ENCODE data around the gene SDK1.

SDK1 gene

DNA sequence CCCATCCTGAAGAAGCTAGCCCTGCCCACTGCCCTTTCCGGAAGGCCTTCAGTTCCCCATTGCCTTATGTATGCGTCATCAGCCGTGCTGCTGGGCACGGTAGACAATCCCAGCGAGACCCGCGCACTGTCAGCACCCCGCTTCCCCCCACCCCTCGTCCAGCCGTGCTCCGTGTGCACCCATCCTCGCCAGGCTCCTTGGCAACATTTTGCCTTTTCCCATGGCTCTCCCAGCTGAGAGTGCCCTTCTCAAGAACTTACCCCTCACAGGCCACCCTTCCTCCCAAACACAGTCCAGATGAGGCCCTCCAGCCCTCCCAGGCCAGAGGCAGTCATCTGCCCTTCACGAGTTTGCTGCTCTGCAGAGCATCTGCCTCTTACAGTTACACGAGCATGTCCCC is 747.3 kb downstream of the SDK1 start:
- TF ChIP-seq, protein P1, sequence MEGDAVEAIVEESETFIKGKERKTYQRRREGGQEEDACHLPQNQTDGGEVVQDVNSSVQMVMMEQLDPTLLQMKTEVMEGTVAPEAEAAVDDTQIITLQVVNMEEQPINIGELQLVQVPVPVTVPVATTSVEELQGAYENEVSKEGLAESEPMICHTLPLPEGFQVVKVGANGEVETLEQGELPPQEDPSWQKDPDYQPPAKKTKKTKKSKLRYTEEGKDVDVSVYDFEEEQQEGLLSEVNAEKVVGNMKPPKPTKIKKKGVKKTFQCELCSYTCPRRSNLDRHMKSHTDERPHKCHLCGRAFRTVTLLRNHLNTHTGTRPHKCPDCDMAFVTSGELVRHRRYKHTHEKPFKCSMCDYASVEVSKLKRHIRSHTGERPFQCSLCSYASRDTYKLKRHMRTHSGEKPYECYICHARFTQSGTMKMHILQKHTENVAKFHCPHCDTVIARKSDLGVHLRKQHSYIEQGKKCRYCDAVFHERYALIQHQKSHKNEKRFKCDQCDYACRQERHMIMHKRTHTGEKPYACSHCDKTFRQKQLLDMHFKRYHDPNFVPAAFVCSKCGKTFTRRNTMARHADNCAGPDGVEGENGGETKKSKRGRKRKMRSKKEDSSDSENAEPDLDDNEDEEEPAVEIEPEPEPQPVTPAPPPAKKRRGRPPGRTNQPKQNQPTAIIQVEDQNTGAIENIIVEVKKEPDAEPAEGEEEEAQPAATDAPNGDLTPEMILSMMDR (IDR thresholded peaks at IDR 0.05; ENCODE audit: low read depth, low read length): no peak
- no peak overlapping the region for H3K27ac ChIP-seq
- no peaks in the 10 kb centered on the region for H3K9me3 ChIP-seq (ENCODE audit: severe bottlenecking)
- no peaks in the 10 kb centered on the region for H3K27me3 ChIP-seq (ENCODE audit: insufficient read depth, low read depth, severe bottlenecking)
- no peak for DNase-seq
- no peak overlapping the region for H3K4me3 ChIP-seq (ENCODE audit: low read depth, low read length)
- H3K36me3 ChIP-seq: no peaks in the 10 kb centered on the region

DNA sequence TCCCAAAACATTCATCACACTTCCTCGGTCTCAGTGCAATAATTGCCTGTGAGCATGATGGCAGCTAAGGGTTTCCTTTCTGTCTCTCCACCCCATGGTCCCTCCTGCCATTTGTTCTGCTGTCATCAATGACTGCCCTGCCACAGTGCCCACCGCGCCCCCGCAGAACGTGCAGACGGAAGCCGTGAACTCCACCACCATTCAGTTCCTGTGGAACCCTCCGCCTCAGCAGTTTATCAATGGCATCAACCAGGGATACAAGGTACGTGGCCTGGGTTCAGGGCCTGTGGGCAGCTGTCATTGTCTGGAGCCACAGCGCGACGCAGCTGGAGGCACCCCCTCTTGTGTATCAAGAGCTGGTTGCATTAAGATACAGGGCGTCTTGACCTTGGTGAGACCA is 748.1 kb downstream of the SDK1 start:
- no peaks in the 10 kb centered on the region for H3K36me3 ChIP-seq
- TF ChIP-seq, protein P1 (IDR thresholded peaks at IDR 0.05; ENCODE audit: low read depth, low read length): no peak

DNA sequence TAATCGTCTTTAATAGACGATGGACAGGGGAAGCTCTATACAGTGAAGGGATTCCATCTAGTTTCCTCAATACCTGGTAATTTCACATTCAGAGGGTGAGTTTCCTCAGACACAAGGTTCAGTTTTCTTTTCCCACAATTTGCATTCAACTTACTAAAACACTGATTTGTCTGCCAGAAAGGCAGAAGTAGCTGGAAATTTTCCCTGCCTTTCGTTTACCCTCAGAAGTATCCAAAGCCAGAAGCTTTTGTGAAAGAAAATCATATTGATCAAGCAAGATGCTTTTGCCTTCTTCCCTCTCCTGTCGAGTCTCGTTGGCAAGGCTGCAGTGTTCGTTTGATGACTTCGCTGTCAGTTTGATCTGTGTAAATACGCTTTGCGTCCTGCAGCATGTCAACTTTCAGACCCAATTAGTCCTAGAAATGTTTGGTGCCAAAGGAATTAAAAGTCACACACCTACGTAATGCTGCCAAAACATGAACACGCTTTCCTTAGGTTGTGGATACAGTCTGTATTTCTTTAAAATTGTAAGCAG is 749.1 kb downstream of the SDK1 start:
- Histone ChIP-seq H3K4me3 (ENCODE audit: low read depth, low read length) (no peak overlapping the region), H3K27ac (no peak overlapping the region), H3K36me3 (no peaks in the 10 kb centered on the region), H3K9me3 (ENCODE audit: severe bottlenecking) (no peaks in the 10 kb centered on the region), H3K27me3 (ENCODE audit: insufficient read depth, low read depth, severe bottlenecking) (no peaks in the 10 kb centered on the region)
- DNase-seq: no peak
- TF ChIP-seq, protein P1 (IDR thresholded peaks at IDR 0.05; ENCODE audit: low read depth, low read length): no peak

More for the DNA sequence above, 748.1 kb downstream of the SDK1 start:
- Histone ChIP-seq H3K4me3 (ENCODE audit: low read depth, low read length) (no peak overlapping the region), H3K27ac (no peak overlapping the region), H3K27me3 (ENCODE audit: insufficient read depth, low read depth, severe bottlenecking) (no peaks in the 10 kb centered on the region), H3K9me3 (ENCODE audit: severe bottlenecking) (no peaks in the 10 kb centered on the region)
- DNase-seq: no peak

DNA sequence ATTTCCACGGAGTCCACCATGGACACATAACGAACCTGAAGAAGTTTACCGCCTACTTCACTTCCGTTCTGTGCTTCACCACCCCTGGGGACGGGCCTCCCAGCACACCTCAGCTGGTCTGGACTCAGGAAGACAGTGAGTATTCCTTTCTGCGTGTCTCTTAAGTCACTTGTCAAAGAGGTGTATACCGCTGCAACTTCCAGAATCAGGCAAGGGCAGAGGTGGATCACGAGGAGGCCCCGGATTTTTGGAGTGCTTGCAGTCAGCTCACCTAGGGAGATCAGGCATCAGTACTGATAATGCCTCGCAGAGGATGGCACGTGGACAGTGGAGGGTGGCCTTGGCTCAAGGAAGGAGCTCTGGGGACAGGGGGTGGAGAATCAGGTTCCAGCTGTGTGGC is 750.6 kb downstream of the SDK1 start:
- no peak for DNase-seq
- TF ChIP-seq, protein P1 (IDR thresholded peaks at IDR 0.05; ENCODE audit: low read depth, low read length): no peak

DNA sequence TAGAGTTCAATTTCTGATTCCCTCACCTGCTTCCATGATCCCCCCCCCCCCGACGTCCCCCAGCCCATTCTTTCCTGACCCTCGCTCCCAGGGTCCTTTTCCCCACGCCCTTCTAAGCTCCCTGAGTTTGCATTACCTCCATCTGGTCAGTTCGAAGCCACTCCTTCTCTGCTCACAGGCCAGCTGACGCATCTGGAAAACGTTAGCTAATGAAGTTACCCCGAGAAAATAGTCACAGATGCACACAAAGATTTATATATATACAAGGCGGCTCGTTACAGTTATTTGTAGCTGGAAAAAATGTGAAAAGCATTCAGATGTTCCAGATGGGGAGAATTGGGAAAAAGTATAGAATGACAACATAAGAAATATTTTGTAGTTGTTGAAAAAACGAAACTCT is 751.1 kb downstream of the SDK1 start:
- DNase-seq: no peak
- H3K9me3 ChIP-seq (ENCODE audit: severe bottlenecking): no peaks in the 10 kb centered on the region
- H3K27ac ChIP-seq: no peak overlapping the region
- H3K4me3 ChIP-seq (ENCODE audit: low read depth, low read length): no peak overlapping the region
- TF ChIP-seq, protein P1 (IDR thresholded peaks at IDR 0.05; ENCODE audit: low read depth, low read length): no peak
- H3K27me3 ChIP-seq (ENCODE audit: insufficient read depth, low read depth, severe bottlenecking): no peaks in the 10 kb centered on the region
- H3K36me3 ChIP-seq: no peaks in the 10 kb centered on the region

More for the DNA sequence above, 750.6 kb downstream of the SDK1 start:
- Histone ChIP-seq H3K36me3 (no peaks in the 10 kb centered on the region), H3K27me3 (ENCODE audit: insufficient read depth, low read depth, severe bottlenecking) (no peaks in the 10 kb centered on the region), H3K4me3 (ENCODE audit: low read depth, low read length) (no peak overlapping the region), H3K9me3 (ENCODE audit: severe bottlenecking) (no peaks in the 10 kb centered on the region), H3K27ac (no peak overlapping the region)

DNA sequence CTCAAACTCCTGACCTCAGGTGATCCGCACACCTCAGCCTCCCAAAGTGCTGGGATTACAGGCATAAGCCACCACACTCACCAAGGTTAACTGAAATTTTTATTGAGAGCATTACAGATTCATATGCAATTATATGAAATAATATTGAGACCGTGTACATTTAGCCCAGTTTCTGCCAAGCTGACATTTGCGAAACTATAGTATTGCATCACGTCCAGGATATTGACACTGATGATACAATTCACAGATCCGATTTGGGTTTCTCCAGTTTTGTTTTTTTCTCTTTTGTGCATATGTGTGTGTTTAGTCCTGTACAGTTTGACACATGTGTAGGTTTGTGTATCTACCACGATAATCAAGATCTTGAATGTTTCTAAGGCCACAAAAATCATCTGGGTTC is 753.1 kb downstream of the SDK1 start:
- Histone ChIP-seq H3K4me3 (ENCODE audit: low read depth, low read length) (no peak overlapping the region), H3K9me3 (ENCODE audit: severe bottlenecking) (no peaks in the 10 kb centered on the region), H3K36me3 (no peaks in the 10 kb centered on the region), H3K27me3 (ENCODE audit: insufficient read depth, low read depth, severe bottlenecking) (no peaks in the 10 kb centered on the region), H3K27ac (no peak overlapping the region)
- DNase-seq: no peak
- TF ChIP-seq, protein P1 (IDR thresholded peaks at IDR 0.05; ENCODE audit: low read depth, low read length): no peak
